Endothelial cell (in vitro differentiated cells): ENCODE results near the gene PTDSS2. TPM values are rescaled to one million over a fixed set of nuclear protein-coding genes. Genes with fewer than 3 reads are reported as not detected.

Experiments
- DNase-seq: peaks from one replicate; pipeline ENCODE4 v3.0.0; 2021; ENCODE audit warnings: low spot score
- H3K27ac Mint-ChIP-seq: one replicate; pipeline ENCODE4 v1.8.0; 2021; ENCODE audit warnings: mixed read lengths, inconsistent platforms; ENCODE audit not compliant: unreplicated experiment
- H3K27me3 Mint-ChIP-seq: one replicate; pipeline ENCODE4 v1.8.0; 2021; ENCODE audit warnings: mild to moderate bottlenecking, moderate library complexity, mixed read lengths, inconsistent platforms; ENCODE audit not compliant: unreplicated experiment
- H3K36me3 Mint-ChIP-seq: one replicate; pipeline ENCODE4 v1.8.0; 2021; ENCODE audit warnings: mild to moderate bottlenecking, low read depth, mixed read lengths, inconsistent platforms; ENCODE audit not compliant: unreplicated experiment
- H3K4me1 Mint-ChIP-seq: one replicate; pipeline ENCODE4 v1.8.0; 2021; ENCODE audit warnings: mild to moderate bottlenecking, mixed read lengths, inconsistent platforms; ENCODE audit not compliant: unreplicated experiment
- H3K4me3 Mint-ChIP-seq: one replicate; pipeline ENCODE4 v1.8.0; 2021; ENCODE audit warnings: mild to moderate bottlenecking, mixed read lengths, inconsistent platforms; ENCODE audit not compliant: unreplicated experiment
- H3K9me3 Mint-ChIP-seq: one replicate; pipeline ENCODE4 v1.8.0; 2021; ENCODE audit warnings: mixed read lengths, inconsistent platforms; ENCODE audit not compliant: unreplicated experiment
- total RNA-seq: library from RNA; stranded (reverse); fragmentation: NEBNext Ultra II Directional; extraction: Animal tissue kit (Norgen Biotek cat#: 25700); gene quantifications from one replicate; pipeline ENCODE4 v1.2.1, GENCODE V29; 2021; ENCODE audit not compliant: unreplicated experiment
- TF ChIP-seq, protein P1 (sequence below): fragments of 200-600 bp; sonication (generic); IDR thresholded peaks from one replicate; pipeline ENCODE4 v1.5.0; 2021; ENCODE audit warnings: antibody characterized with exemption; ENCODE audit not compliant: unreplicated experiment

Gene PTDSS2
- total RNA-seq, 1 donor from 2014 or later = 46.4 TPM

DNA sequence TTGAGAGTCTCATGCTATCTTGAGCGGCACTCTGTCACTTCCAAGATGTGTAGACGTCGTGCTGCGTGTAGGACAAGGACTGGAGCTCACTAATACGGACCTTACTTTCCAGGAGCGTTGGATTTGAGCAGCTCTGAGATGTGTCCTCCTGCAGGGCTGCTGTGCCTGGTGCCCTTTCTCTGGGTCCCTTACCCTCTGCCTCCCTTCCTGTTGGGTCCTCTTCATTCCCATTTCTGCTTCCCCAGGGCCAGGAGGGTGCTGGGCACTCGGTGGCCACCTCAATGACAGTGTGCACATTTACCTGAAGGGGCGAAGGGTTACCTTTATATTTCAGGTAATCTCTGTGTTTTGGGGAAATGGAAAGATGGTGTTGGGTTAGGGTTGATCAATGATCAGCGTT is 4.0 kb downstream of the PTDSS2 start:
- Mint-ChIP-seq H3K4me1 (peaks cover 11% of the 10 kb centered on the region), H3K9me3 (no peaks in the 10 kb centered on the region), H3K27me3 (peaks cover 4% of the 10 kb centered on the region), H3K27ac (no peak overlapping the region), H3K36me3 (peaks cover 13% of the 10 kb centered on the region), H3K4me3 (no peak overlapping the region)
- TF ChIP-seq, protein P1, sequence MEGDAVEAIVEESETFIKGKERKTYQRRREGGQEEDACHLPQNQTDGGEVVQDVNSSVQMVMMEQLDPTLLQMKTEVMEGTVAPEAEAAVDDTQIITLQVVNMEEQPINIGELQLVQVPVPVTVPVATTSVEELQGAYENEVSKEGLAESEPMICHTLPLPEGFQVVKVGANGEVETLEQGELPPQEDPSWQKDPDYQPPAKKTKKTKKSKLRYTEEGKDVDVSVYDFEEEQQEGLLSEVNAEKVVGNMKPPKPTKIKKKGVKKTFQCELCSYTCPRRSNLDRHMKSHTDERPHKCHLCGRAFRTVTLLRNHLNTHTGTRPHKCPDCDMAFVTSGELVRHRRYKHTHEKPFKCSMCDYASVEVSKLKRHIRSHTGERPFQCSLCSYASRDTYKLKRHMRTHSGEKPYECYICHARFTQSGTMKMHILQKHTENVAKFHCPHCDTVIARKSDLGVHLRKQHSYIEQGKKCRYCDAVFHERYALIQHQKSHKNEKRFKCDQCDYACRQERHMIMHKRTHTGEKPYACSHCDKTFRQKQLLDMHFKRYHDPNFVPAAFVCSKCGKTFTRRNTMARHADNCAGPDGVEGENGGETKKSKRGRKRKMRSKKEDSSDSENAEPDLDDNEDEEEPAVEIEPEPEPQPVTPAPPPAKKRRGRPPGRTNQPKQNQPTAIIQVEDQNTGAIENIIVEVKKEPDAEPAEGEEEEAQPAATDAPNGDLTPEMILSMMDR = no peak
- no peak for DNase-seq

DNA sequence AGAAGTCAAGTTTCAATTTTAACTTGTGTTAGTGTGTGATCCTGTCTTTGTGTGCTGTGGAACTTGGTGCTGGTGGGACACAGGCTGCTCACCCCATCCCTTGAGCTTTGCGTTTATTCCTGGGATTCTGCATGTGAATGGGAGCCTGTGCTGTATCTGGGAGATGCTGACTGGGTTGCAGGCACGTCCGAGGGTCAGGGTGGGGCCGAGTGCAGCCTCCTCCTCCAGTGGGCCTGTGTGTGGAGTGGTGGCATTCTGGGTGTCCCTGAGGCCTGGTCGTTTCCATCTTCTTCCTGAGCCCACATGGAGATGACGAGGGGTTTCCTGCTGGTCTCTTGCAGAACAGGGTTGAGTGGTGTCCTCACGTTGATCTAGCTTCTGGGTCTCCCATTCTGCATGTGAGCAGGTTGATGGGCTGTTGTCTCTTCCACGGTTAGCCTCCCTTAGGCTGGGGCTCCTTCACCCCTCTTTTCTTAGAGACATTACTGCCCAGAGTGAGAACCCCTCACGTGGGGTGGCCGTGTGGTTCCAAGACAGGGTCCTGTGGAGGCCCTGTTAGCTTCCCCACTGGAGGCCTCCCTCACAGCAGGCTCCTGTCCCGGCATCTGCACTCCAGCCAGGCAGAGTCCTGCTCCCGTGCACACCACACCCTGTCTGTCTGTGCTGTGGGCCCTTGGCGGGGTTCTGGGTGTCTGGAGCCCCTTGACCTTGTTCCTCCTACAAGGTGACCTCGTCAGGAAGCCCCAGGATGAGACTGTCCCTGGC is 4.9 kb downstream of the PTDSS2 start:
- Mint-ChIP-seq H3K27ac (no peak overlapping the region), H3K9me3 (no peaks in the 10 kb centered on the region), H3K36me3 (peaks cover 13% of the 10 kb centered on the region), H3K4me1 (peaks cover 11% of the 10 kb centered on the region), H3K4me3 (no peak overlapping the region), H3K27me3 (peaks cover 4% of the 10 kb centered on the region)
- no peak for DNase-seq
- TF ChIP-seq, protein P1 = no peak

DNA sequence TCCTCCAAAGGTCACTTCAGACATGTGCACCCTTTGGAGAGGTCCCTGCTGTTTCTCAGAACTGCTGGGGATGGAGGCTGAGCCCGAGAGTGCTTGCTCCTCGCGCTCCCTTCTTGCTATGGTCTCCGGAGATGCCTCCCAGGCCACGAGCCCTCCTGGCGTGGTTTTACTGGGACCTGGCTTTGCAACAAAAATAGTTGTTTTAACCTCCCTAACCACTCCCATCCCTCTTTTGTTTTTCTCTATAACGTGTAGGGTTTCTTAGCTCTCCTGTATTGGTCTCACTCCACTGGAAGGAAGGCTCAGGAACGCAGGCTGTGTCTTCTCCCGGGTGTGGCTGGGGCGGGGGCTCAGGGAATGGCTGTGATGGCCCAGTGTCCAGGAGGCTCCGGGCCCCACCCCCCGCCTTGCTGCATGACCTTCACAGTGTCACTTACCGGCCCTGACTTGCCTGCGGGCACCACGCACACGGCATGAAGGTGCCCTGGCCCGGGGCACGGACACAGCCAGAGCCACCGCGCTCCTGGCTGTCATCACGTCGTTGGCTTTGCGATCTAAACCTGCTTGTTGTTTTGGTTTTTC is 5.6 kb downstream of the PTDSS2 start:
- Mint-ChIP-seq H3K4me3 (no peak overlapping the region), H3K27me3 (peaks cover 5% of the 10 kb centered on the region), H3K9me3 (no peaks in the 10 kb centered on the region), H3K27ac (no peak overlapping the region), H3K36me3 (peaks cover 13% of the 10 kb centered on the region), H3K4me1 (peaks cover 11% of the 10 kb centered on the region)
- DNase-seq = no peak
- TF ChIP-seq, protein P1 = no peak

DNA sequence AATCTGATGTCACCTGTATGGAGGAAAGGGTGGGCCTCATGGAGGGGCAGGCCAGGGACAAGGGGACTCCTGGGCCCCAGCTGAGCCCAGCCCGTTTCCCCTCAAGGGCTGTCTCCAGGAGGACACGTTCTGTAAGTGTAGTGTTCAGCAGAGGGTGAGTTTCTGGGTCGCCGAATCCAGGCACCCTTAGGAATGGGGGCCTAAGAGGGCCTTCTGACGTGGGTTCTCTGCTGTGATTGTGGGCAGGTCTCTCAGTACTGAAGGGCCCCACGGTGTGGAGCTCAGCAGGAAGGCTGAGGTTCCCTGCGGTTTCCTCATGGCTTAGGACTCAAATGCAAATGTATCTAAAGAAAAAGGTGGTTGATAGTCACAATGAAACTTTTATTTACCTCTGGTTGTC is 6.5 kb downstream of the PTDSS2 start:
- Mint-ChIP-seq H3K27ac (no peak overlapping the region), H3K27me3 (peaks cover 3% of the 10 kb centered on the region), H3K4me3 (no peak overlapping the region), H3K36me3 (peaks cover 10% of the 10 kb centered on the region), H3K4me1 (peaks cover 4% of the 10 kb centered on the region), H3K9me3 (no peaks in the 10 kb centered on the region)
- TF ChIP-seq, protein P1 = no peak
- DNase-seq = no peak

DNA sequence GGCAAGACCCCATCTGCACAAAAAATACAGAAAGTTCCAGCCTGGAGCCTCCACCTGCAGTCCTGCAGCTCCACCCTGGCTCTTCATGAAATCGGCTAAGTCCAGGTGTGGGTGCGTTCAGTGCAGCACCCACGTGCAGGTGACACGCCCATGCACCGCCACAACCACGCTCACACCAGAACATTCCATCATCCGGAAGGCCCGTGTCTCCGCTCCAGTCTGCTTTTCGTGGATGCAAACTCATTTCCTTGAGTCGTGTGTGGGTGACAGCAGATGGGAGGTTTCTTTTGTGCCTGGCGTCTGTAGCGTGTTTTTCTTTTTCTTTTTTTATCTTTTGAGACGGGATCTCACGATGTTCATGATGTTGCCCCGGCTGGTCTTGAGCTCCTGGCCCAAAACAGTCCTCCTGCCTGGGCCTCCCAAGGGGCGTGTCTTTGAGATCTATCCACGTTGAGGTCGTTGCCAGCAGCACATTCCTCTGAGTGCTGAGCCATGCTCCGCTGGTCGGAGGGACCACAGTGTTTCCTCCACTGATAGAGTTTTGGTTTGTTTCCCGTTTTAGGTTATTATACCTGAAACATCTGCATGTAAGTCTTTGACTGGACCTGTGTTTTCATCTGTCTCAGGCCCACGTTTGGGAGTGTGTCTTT is 7.2 kb downstream of the PTDSS2 start:
- no peak overlapping the region for H3K27ac Mint-ChIP-seq
- peaks cover 1% of the 10 kb centered on the region for H3K27me3 Mint-ChIP-seq
- H3K4me1 Mint-ChIP-seq = peaks cover 2% of the 10 kb centered on the region
- no peak overlapping the region for H3K4me3 Mint-ChIP-seq
- H3K9me3 Mint-ChIP-seq = no peaks in the 10 kb centered on the region
- DNase-seq = no peak
- TF ChIP-seq, protein P1 = no peak
- peaks cover 10% of the 10 kb centered on the region for H3K36me3 Mint-ChIP-seq
